Measurements from ENCODE around the gene RELN. TPM values are rescaled to one million over a fixed set of nuclear protein-coding genes. Genes with fewer than 3 reads are reported as not detected.

The RELN gene
- total RNA-seq, 1 experiment from 2014 or later: 0.02 TPM

GRCh38 chr7:103439661-103440060, 549.8 kb downstream of the RELN start:
- H4K5ac ChIP-seq (ENCODE audit: insufficient read length, low read depth, low read length): no peak overlapping the region
- Mint-ChIP-seq H3K9me3 (no peaks in the 10 kb centered on the region), H3K36me3 (ENCODE audit: insufficient read depth in 1 of 3, low read depth in 3 of 3) (no peaks in the 10 kb centered on the region), H3K4me1 (peaks cover 5 to 7% of the 10 kb centered on the region in 2 experiments; a peak in 3 of 4 replicates), H3K27ac (no peak overlapping the region), H3K27me3 (ENCODE audit: low read depth) (peaks cover 54% of the 10 kb centered on the region), H3K4me3 (no peak overlapping the region)
- H3K9ac ChIP-seq (ENCODE audit: extremely low read depth, insufficient read length, low read length): no peak overlapping the region
- H2BK5ac ChIP-seq (ENCODE audit: insufficient read length, low read length): no peak overlapping the region
- no peak overlapping the region for H3K4me2 ChIP-seq (ENCODE audit: insufficient read depth, insufficient read length, low read length)
- H4K20me1 ChIP-seq (ENCODE audit: control insufficient read depth, insufficient read depth, insufficient read length): no peaks in the 10 kb centered on the region
- no peak overlapping the region for H2AK5ac ChIP-seq (ENCODE audit: insufficient read length, low read length)
- H2BK20ac ChIP-seq (ENCODE audit: low read depth, low read length, poor library complexity, severe bottlenecking): no peak overlapping the region
- H4K8ac ChIP-seq (replicated peaks; ENCODE audit: insufficient read length, low read depth, low read length): no peak overlapping the region
- no peaks in the 10 kb centered on the region for H3K23me2 ChIP-seq (ENCODE audit: insufficient read length, low read depth, low read length, poor library complexity, severe bottlenecking)
- DNase-seq: no peak
- WGBS (ENCODE audit: extremely low coverage, insufficient read length, low lambda C conversion rate): no CpG with 5 or more reads among the region's 8 CpGs
- H2AFZ ChIP-seq (ENCODE audit: low read length): no peak overlapping the region
- no peaks in the 10 kb centered on the region for H3K27me3 ChIP-seq (ENCODE audit: insufficient read depth, low read length)
- H2BK12ac ChIP-seq (ENCODE audit: insufficient read length, low read depth, low read length): no peak overlapping the region
- no peak overlapping the region for H3K4ac ChIP-seq (ENCODE audit: low read depth, low read length)
- no peaks in the 10 kb centered on the region for H3K9me3 ChIP-seq (ENCODE audit: control insufficient read depth, low read depth, low read length)
- no peak overlapping the region for H3K23ac ChIP-seq (ENCODE audit: insufficient read length, low read depth, low read length)
- no peak overlapping the region for H4K91ac ChIP-seq (ENCODE audit: insufficient read length, low read depth, low read length)
- H2BK15ac ChIP-seq (ENCODE audit: low read depth, low read length): no peak overlapping the region
- H3K27ac ChIP-seq (ENCODE audit: insufficient read length, low read depth, low read length): no peak overlapping the region
- H2BK120ac ChIP-seq (ENCODE audit: low read depth, low read length, poor library complexity, severe bottlenecking): no peak overlapping the region
- no peaks in the 10 kb centered on the region for H3K4me1 ChIP-seq (ENCODE audit: insufficient read depth, low read length)
- H3K18ac ChIP-seq (ENCODE audit: insufficient read length, low read depth, low read length): no peak overlapping the region
- H3T11ph ChIP-seq (ENCODE audit: low read length): no peak overlapping the region
- H3K56ac ChIP-seq (ENCODE audit: insufficient read length, low read depth, low read length): no peak overlapping the region
- no peak overlapping the region for H3K14ac ChIP-seq (ENCODE audit: insufficient read depth, low read length)
- H3K79me2 ChIP-seq (ENCODE audit: insufficient read depth, low read length): no peaks in the 10 kb centered on the region
- no peak for TF ChIP-seq CTCF (conservative IDR thresholded peaks at IDR 0.05)
- no peaks in the 10 kb centered on the region for H3K79me1 ChIP-seq (ENCODE audit: insufficient read depth, low read depth, low read length, poor library complexity, severe bottlenecking)

All from H9 (cell line).